ENCODE measurements around the gene LRP1.

Gene LRP1

GRCh38 chr12:57164454-57164853, 36.2 kb downstream of the LRP1 start:
- Histone ChIP-seq H3K36me3 (ENCODE audit: insufficient read depth, low read length) (peaks cover 97% of the 10 kb centered on the region), H3K4me1 (ENCODE audit: control insufficient read depth, insufficient read depth, low read length) (peaks cover 40% of the 10 kb centered on the region), H3K4me2 (ENCODE audit: low read length) (no peak overlapping the region), H3K9me3 (replicated peaks; ENCODE audit: low read length) (no peaks in the 10 kb centered on the region), H3K9ac (ENCODE audit: low read depth, low read length) (no peak overlapping the region), H3K27me3 (ENCODE audit: control insufficient read depth, insufficient read depth, low read length) (no peaks in the 10 kb centered on the region), H3K4me3 (ENCODE audit: low read length) (no peak overlapping the region)

DNA sequence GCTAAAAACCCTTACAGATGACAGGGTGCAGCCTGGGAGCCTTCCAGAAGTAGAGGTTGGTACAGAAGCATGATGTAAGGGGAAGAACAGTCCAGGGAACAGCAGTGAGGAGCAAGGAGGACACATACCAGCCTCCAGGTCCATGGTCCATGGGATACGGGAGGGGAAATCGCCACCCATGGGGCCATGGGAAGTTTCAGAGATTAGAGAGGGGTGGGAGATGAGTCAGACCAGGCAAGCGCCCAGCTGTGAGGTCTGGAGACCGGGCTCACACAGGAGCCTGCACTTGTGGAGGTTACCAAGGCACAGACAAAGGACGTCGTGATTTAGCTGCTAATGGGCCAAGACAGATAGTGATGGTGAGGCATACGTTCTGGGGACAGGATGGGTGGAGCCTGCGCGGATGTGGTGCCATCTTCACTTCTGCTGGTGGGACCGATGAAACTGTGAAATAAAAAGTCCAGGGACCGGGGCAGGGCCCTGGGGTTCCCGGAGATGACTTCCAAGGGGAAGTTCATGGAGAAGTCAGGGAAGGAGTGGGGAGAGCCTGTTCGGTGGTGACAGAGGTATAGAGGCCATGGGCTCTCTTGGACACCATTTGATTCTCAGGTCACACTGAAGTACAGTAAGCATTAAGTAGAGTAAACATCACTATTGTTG, 36.8 kb downstream of the LRP1 start:
- Histone ChIP-seq H3K9ac (ENCODE audit: low read depth, low read length) (no peak overlapping the region), H3K27me3 (ENCODE audit: control insufficient read depth, insufficient read depth, low read length) (no peaks in the 10 kb centered on the region), H3K9me3 (replicated peaks; ENCODE audit: low read length) (no peaks in the 10 kb centered on the region), H3K4me1 (ENCODE audit: control insufficient read depth, insufficient read depth, low read length) (peaks cover 40% of the 10 kb centered on the region), H3K4me2 (ENCODE audit: low read length) (no peak overlapping the region), H3K4me3 (ENCODE audit: low read length) (no peak overlapping the region), H3K36me3 (ENCODE audit: insufficient read depth, low read length) (peaks cover 97% of the 10 kb centered on the region)

DNA sequence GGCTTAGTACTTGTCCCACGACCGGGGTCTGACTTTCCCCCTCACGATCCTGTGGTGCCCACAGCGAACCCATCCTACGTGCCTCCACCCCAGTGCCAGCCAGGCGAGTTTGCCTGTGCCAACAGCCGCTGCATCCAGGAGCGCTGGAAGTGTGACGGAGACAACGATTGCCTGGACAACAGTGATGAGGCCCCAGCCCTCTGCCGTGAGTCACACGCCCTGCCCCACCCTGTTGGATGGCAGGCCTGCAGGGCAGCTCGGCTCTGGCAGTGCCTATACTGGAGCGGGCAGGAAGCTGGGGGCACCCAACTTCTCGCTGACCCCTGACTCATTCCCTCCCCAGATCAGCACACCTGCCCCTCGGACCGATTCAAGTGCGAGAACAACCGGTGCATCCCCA, 37.5 kb downstream of the LRP1 start:
- Histone ChIP-seq H3K36me3 (ENCODE audit: insufficient read depth, low read length) (peaks cover 96% of the 10 kb centered on the region), H3K9me3 (replicated peaks; ENCODE audit: low read length) (no peaks in the 10 kb centered on the region), H3K4me2 (ENCODE audit: low read length) (no peak overlapping the region), H3K4me3 (ENCODE audit: low read length) (no peak overlapping the region), H3K27me3 (ENCODE audit: control insufficient read depth, insufficient read depth, low read length) (no peaks in the 10 kb centered on the region), H3K4me1 (ENCODE audit: control insufficient read depth, insufficient read depth, low read length) (peaks cover 40% of the 10 kb centered on the region), H3K9ac (ENCODE audit: low read depth, low read length) (no peak overlapping the region)

DNA sequence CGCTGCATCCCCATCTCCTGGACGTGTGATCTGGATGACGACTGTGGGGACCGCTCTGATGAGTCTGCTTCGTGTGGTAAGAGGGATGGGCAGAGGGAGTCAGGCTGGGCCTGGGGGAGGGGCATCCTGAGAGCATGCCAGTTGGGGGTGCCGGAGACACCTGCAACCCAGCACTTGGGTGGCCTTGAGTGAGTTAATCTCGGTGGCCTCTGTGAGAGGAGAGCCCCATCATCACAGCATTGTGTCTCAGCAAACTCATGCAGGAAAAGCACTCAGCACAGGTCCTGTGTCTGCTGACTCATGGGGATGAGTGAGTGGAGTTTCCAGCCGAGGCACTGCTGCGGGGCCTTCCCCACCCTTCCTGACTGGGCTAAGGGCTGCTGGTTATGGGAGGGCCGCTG, 38.7 kb downstream of the LRP1 start:
- no peak overlapping the region for H3K4me3 ChIP-seq (ENCODE audit: low read length)
- peaks cover 94% of the 10 kb centered on the region for H3K36me3 ChIP-seq (ENCODE audit: insufficient read depth, low read length)
- no peak overlapping the region for H3K9ac ChIP-seq (ENCODE audit: low read depth, low read length)
- H3K9me3 ChIP-seq (replicated peaks; ENCODE audit: low read length) = no peaks in the 10 kb centered on the region
- H3K27me3 ChIP-seq (ENCODE audit: control insufficient read depth, insufficient read depth, low read length) = no peaks in the 10 kb centered on the region
- H3K4me1 ChIP-seq (ENCODE audit: control insufficient read depth, insufficient read depth, low read length) = peaks cover 43% of the 10 kb centered on the region
- no peak overlapping the region for H3K4me2 ChIP-seq (ENCODE audit: low read length)

DNA sequence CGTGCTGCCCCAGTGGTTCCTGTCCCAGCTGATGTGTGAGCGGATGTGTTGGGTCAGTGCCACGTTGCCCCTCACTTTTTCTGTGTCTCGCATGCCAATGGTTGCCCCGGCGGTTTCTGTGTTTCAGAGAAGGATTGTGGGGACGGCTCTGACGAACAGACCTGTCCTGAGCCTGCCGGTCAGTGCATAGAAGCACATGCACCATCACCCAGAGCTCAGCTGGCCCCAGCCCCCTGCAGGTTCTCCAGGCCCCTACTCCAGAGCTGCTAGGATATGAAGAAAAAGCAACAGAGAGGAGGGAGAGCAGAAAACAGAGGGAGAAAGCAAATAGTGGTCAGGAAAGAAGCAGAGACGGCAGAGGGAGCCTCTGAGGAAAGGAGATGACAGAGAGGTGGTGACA, 39.8 kb downstream of the LRP1 start:
- Histone ChIP-seq H3K9ac (ENCODE audit: low read depth, low read length) (no peak overlapping the region), H3K27me3 (ENCODE audit: control insufficient read depth, insufficient read depth, low read length) (no peaks in the 10 kb centered on the region), H3K4me2 (ENCODE audit: low read length) (no peak overlapping the region), H3K36me3 (ENCODE audit: insufficient read depth, low read length) (peaks cover 91% of the 10 kb centered on the region), H3K4me3 (ENCODE audit: low read length) (no peak overlapping the region), H3K9me3 (replicated peaks; ENCODE audit: low read length) (no peaks in the 10 kb centered on the region), H3K4me1 (ENCODE audit: control insufficient read depth, insufficient read depth, low read length) (peaks cover 43% of the 10 kb centered on the region)

- peaks cover 92% of the 10 kb centered on the region for H3K36me3 ChIP-seq (ENCODE audit: insufficient read depth, low read length)
Measured at GRCh38 chr12:57169046-57169795, 40.9 kb downstream of the LRP1 start.

GRCh38 chr12:57169969-57170368, 41.7 kb downstream of the LRP1 start:
- H3K9me3 ChIP-seq (replicated peaks; ENCODE audit: low read length) = no peaks in the 10 kb centered on the region
- no peak overlapping the region for H3K9ac ChIP-seq (ENCODE audit: low read depth, low read length)
- H3K4me3 ChIP-seq (ENCODE audit: low read length) = no peak overlapping the region
- peaks cover 92% of the 10 kb centered on the region for H3K36me3 ChIP-seq (ENCODE audit: insufficient read depth, low read length)
- H3K4me2 ChIP-seq (ENCODE audit: low read length) = no peak overlapping the region
- no peaks in the 10 kb centered on the region for H3K27me3 ChIP-seq (ENCODE audit: control insufficient read depth, insufficient read depth, low read length)
- H3K4me1 ChIP-seq (ENCODE audit: control insufficient read depth, insufficient read depth, low read length) = peaks cover 36% of the 10 kb centered on the region

More at GRCh38 chr12:57169046-57169795, 40.9 kb downstream of the LRP1 start:
- H3K9ac ChIP-seq (ENCODE audit: low read depth, low read length) = no peak overlapping the region
- no peak overlapping the region for H3K4me3 ChIP-seq (ENCODE audit: low read length)
- H3K27me3 ChIP-seq (ENCODE audit: control insufficient read depth, insufficient read depth, low read length) = no peaks in the 10 kb centered on the region
- H3K9me3 ChIP-seq (replicated peaks; ENCODE audit: low read length) = no peaks in the 10 kb centered on the region
- peaks cover 43% of the 10 kb centered on the region for H3K4me1 ChIP-seq (ENCODE audit: control insufficient read depth, insufficient read depth, low read length)
- no peak overlapping the region for H3K4me2 ChIP-seq (ENCODE audit: low read length)

DNA sequence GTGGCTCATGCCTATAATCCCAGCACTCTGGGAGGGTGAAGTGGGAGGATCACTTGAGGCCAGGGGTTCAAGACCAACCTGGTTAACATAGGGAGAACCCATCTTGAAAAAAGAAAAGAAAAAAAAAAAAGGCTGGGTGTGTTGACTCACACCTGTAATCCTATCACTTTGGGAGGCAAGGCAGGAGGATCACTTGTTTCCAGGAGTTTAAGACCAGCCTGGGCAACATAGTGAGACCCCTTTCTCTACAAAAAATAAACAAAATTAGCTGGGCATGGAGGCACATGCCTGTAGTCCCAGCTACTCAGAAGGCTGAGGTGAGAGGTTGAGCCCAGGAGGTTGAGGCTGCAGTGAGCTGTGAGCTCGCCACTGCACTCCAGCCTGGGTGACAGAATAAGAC, 42.1 kb downstream of the LRP1 start:
- H3K4me3 ChIP-seq (ENCODE audit: low read length) = no peak overlapping the region
- peaks cover 92% of the 10 kb centered on the region for H3K36me3 ChIP-seq (ENCODE audit: insufficient read depth, low read length)
- H3K4me2 ChIP-seq (ENCODE audit: low read length) = no peak overlapping the region
- H3K27me3 ChIP-seq (ENCODE audit: control insufficient read depth, insufficient read depth, low read length) = no peaks in the 10 kb centered on the region
- H3K9me3 ChIP-seq (replicated peaks; ENCODE audit: low read length) = no peaks in the 10 kb centered on the region
- peaks cover 32% of the 10 kb centered on the region for H3K4me1 ChIP-seq (ENCODE audit: control insufficient read depth, insufficient read depth, low read length)
- no peak overlapping the region for H3K9ac ChIP-seq (ENCODE audit: low read depth, low read length)

DNA sequence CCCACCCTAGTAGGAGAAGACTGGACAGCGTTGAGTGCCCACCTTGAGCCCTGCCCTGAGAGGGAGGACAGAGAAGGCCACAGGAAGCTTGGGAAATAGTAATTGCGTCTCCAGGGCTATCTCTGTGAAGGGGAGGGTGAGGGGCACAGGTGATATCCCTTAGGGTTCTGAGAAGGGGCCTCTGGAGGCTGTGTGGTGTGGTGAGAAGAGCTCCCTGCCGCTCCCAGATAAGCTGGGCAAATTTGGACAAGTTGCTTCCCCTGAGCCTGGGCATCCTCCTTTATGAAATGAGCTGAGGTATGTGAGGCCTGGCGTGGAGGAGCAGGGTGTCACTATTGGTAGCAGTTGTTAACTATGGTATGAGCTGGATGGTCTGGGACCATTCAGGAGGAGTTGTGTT, 42.6 kb downstream of the LRP1 start:
- peaks cover 92% of the 10 kb centered on the region for H3K36me3 ChIP-seq (ENCODE audit: insufficient read depth, low read length)
- peaks cover 30% of the 10 kb centered on the region for H3K4me1 ChIP-seq (ENCODE audit: control insufficient read depth, insufficient read depth, low read length)
- no peak overlapping the region for H3K4me2 ChIP-seq (ENCODE audit: low read length)
- H3K9me3 ChIP-seq (replicated peaks; ENCODE audit: low read length) = no peaks in the 10 kb centered on the region
- H3K9ac ChIP-seq (ENCODE audit: low read depth, low read length) = no peak overlapping the region
- H3K4me3 ChIP-seq (ENCODE audit: low read length) = no peak overlapping the region
- no peaks in the 10 kb centered on the region for H3K27me3 ChIP-seq (ENCODE audit: control insufficient read depth, insufficient read depth, low read length)

- no peaks in the 10 kb centered on the region for H3K27me3 ChIP-seq (ENCODE audit: control insufficient read depth, insufficient read depth, low read length)
- H3K4me2 ChIP-seq (ENCODE audit: low read length) = no peak overlapping the region
- H3K36me3 ChIP-seq (ENCODE audit: insufficient read depth, low read length) = peaks cover 92% of the 10 kb centered on the region
- H3K4me3 ChIP-seq (ENCODE audit: low read length) = no peak overlapping the region
- no peak overlapping the region for H3K9ac ChIP-seq (ENCODE audit: low read depth, low read length)
- no peaks in the 10 kb centered on the region for H3K9me3 ChIP-seq (replicated peaks; ENCODE audit: low read length)
- H3K4me1 ChIP-seq (ENCODE audit: control insufficient read depth, insufficient read depth, low read length) = peaks cover 28% of the 10 kb centered on the region
Measured at GRCh38 chr12:57171668-57172067, 43.4 kb downstream of the LRP1 start.

- H3K36me3 ChIP-seq (ENCODE audit: insufficient read depth, low read length) = peaks cover 88% of the 10 kb centered on the region
- H3K4me2 ChIP-seq (ENCODE audit: low read length) = no peak overlapping the region
Measured at GRCh38 chr12:57173089-57173488, 44.8 kb downstream of the LRP1 start.

DNA sequence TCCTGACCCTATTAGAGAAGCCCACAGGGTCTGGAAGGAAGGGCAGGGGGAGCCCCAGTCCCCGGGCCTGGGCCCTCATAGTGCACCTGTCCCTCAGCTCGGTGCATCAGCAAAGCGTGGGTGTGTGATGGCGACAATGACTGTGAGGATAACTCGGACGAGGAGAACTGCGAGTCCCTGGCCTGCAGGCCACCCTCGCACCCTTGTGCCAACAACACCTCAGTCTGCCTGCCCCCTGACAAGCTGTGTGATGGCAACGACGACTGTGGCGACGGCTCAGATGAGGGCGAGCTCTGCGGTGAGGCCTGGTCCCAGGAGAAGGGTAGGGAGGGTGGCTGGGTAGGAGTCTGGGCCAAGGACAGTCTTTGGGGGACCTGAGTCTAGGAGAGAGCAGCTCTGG, 45.4 kb downstream of the LRP1 start:
- H3K4me1 ChIP-seq (ENCODE audit: control insufficient read depth, insufficient read depth, low read length) = peaks cover 22% of the 10 kb centered on the region
- no peak overlapping the region for H3K9ac ChIP-seq (ENCODE audit: low read depth, low read length)
- H3K4me3 ChIP-seq (ENCODE audit: low read length) = no peak overlapping the region
- peaks cover 88% of the 10 kb centered on the region for H3K36me3 ChIP-seq (ENCODE audit: insufficient read depth, low read length)
- H3K4me2 ChIP-seq (ENCODE audit: low read length) = no peak overlapping the region
- H3K27me3 ChIP-seq (ENCODE audit: control insufficient read depth, insufficient read depth, low read length) = no peaks in the 10 kb centered on the region
- no peaks in the 10 kb centered on the region for H3K9me3 ChIP-seq (replicated peaks; ENCODE audit: low read length)

More at GRCh38 chr12:57173089-57173488, 44.8 kb downstream of the LRP1 start:
- Histone ChIP-seq H3K9ac (ENCODE audit: low read depth, low read length) (no peak overlapping the region), H3K27me3 (ENCODE audit: control insufficient read depth, insufficient read depth, low read length) (no peaks in the 10 kb centered on the region), H3K4me3 (ENCODE audit: low read length) (no peak overlapping the region), H3K4me1 (ENCODE audit: control insufficient read depth, insufficient read depth, low read length) (peaks cover 22% of the 10 kb centered on the region), H3K9me3 (replicated peaks; ENCODE audit: low read length) (no peaks in the 10 kb centered on the region)

Measured in skeletal muscle satellite cell (primary cell).